IPS DF 4.7 (cell line): ENCODE data around the gene KIF22.
"Not testable (repeated sequence)": the region's sequence is repeated elsewhere in the genome, so short reads cannot be mapped to it uniquely, and the experiment has no call there.

Experiments
- DNase-seq: peaks from one replicate; pipeline ENCODE4 v3.0.0-alpha.2; 2013; ENCODE audit warnings: low spot score; ENCODE audit errors: extremely low read depth

The KIF22 gene

GRCh38 chr16:29790183-29790948 lies at the start of gene KIF22:
Gene KIF22, plus strand, starts transcription at chr16:29790751. Its CDS starts 9 bp downstream, at chr16:29790760.
- DNase-seq, result peak; percentile 92

GRCh38 chr16:29742683-29743275 lies 47.8 kb upstream of the KIF22 start:
- no peak for DNase-seq

- no peak for DNase-seq
Measured at GRCh38 chr16:29743475-29743826, 47.1 kb upstream of the KIF22 start.

GRCh38 chr16:29743827-29744531 lies 46.6 kb upstream of the KIF22 start:
- no peak for DNase-seq

- DNase-seq, result no peak
Measured at GRCh38 chr16:29744541-29745101, 45.9 kb upstream of the KIF22 start.

- DNase-seq, result no peak
Measured at GRCh38 chr16:29745121-29745852, 45.3 kb upstream of the KIF22 start.

GRCh38 chr16:29745853-29746345 lies 44.7 kb upstream of the KIF22 start, which contains the start of gene C16orf54:
Gene C16orf54, minus strand, starts transcription at chr16:29745990. Its CDS starts 1,039 bp downstream, at chr16:29744951.
- no peak for DNase-seq

GRCh38 chr16:29746518-29746917 lies 44.0 kb upstream of the KIF22 start:
- not testable (repeated sequence) for DNase-seq

GRCh38 chr16:29747947-29748759 lies 42.4 kb upstream of the KIF22 start:
- no peak for DNase-seq

GRCh38 chr16:29748760-29749149 lies 41.8 kb upstream of the KIF22 start:
- not testable (repeated sequence) for DNase-seq

GRCh38 chr16:29753516-29753915 lies 37.0 kb upstream of the KIF22 start:
- DNase-seq, result no peak

GRCh38 chr16:29756654-29757053 lies 33.9 kb upstream of the KIF22 start:
- no peak for DNase-seq

GRCh38 chr16:29757086-29757485 lies 33.5 kb upstream of the KIF22 start:
- DNase-seq, result not testable (repeated sequence)

- no peak for DNase-seq
Measured at GRCh38 chr16:29757950-29758466, 32.5 kb upstream of the KIF22 start.

GRCh38 chr16:29760567-29761279 lies 29.8 kb upstream of the KIF22 start:
- no peak for DNase-seq

GRCh38 chr16:29761280-29761651 lies 29.3 kb upstream of the KIF22 start:
- not testable (repeated sequence) for DNase-seq

- no peak for DNase-seq
Measured at GRCh38 chr16:29761882-29762281, 28.7 kb upstream of the KIF22 start.

- DNase-seq, result no peak
Measured at GRCh38 chr16:29763326-29763725, 27.2 kb upstream of the KIF22 start.
